A549 (cell line): Measurements from ENCODE around the gene TTC28. TPM values are rescaled to one million over a fixed set of nuclear protein-coding genes. Genes with fewer than 3 reads are reported as not detected.

Source experiments
- ATAC-seq, 2 experiments: fragments of 200-7000 bp in 1 of 2; fragments of >200 bp in 1 of 2; cut with Nextera tagmentation in 1 of 2; cut with Tn5 transposase in 1 of 2; 3 replicates each; pipeline versions ENCODE4 v1.8.0 to v1.9.1; 2018 to 2020; ENCODE audit warnings: mild to moderate bottlenecking in 1 of 2, moderate library complexity in 1 of 2
- CTCF ChIA-PET: fragments of 300-600 bp; sonication (Branson Sonifier 250); formaldehyde crosslinking; extraction: SDS; loops from one replicate; lab custom pipeline; 2021; ENCODE audit warnings: antibody characterized with exemption, inconsistent platforms; lab: Yijun Ruan, JAX
- POLR2A ChIA-PET: fragments of 350-600 bp; formaldehyde crosslinking; extraction: SDS; loops from one replicate; lab custom pipeline; 2021; ENCODE audit warnings: antibody characterized with exemption, inconsistent platforms; lab: Yijun Ruan, JAX
- DNase-seq, 2 experiments: peaks; one replicate each; pipeline versions ENCODE4 v3.0.0 to v3.0.0-alpha.2; 2011 to 2016; ENCODE audit warnings: low read depth in 1 of 2, low spot score in 1 of 2
- FAIRE-seq: peaks from 2 replicates; lab custom pipeline; 2011; peaks lifted over from hg19 to GRCh38; lab: Jason Lieb, UNC
- H3K27ac ChIP-seq, 2 experiments: fragments of >200 bp; sonication (Bioruptor Twin); formaldehyde crosslinking; 3 replicates each; pipeline ENCODE4 v1.5.1; 2016 to 2017
- H3K4me1 ChIP-seq: fragments of >200 bp; sonication (Bioruptor Twin); formaldehyde crosslinking; 3 replicates; pipeline ENCODE4 v1.6.1; 2016
- H3K4me2 ChIP-seq: fragments of >200 bp; sonication (Bioruptor Twin); formaldehyde crosslinking; 3 replicates; pipeline ENCODE4 v1.6.1; 2016
- H3K4me3 ChIP-seq: fragments of >200 bp; sonication (Bioruptor Twin); formaldehyde crosslinking; 3 replicates; pipeline ENCODE4 v1.5.1; 2016
- H3K9me3 ChIP-seq: fragments of >200 bp; sonication (Bioruptor Twin); formaldehyde crosslinking; 3 replicates; pipeline ENCODE4 v1.6.1; 2016
- BCL3 ChIP-seq: fragments of >200 bp; sonication (Bioruptor Twin); formaldehyde crosslinking; IDR thresholded peaks from 3 replicates; pipeline ENCODE4 v1.6.1; 2016
- BHLHE40 ChIP-seq: IDR thresholded peaks from 2 replicates; pipeline ENCODE4 v1.6.1; 2012; ENCODE audit warnings: low read depth, low read length, inconsistent platforms
- CHD2 ChIP-seq: fragments of 150-350 bp; IDR thresholded peaks from 2 replicates; pipeline ENCODE4 v1.6.1; 2014; ENCODE audit warnings: low read length; ENCODE audit not compliant: partially characterized antibody
- CHD4 ChIP-seq: fragments of 200-600 bp; sonication (generic); IDR thresholded peaks from 2 replicates; pipeline ENCODE4 v1.6.1; 2016; ENCODE audit warnings: antibody characterized with exemption, mild to moderate bottlenecking, borderline replicate concordance
- EHMT2 ChIP-seq: fragments of 200-600 bp; sonication (generic); IDR thresholded peaks from 2 replicates; pipeline ENCODE4 v1.6.1; 2016; ENCODE audit warnings: antibody characterized with exemption, low read depth, mild to moderate bottlenecking, moderate library complexity
- HDAC2 ChIP-seq: fragments of 200-600 bp; sonication (generic); IDR thresholded peaks from 2 replicates; pipeline ENCODE4 v1.6.1; 2016
- HOXB13 ChIP-seq: fragments of 250-450 bp; sonication (Bioruptor Pico); IDR thresholded peaks from 2 replicates; pipeline ENCODE4 v1.5.0; 2020; ENCODE audit warnings: low read depth, mild to moderate bottlenecking, moderate library complexity
- KDM1A ChIP-seq: fragments of 200-600 bp; sonication (generic); IDR thresholded peaks from 2 replicates; pipeline ENCODE4 v1.6.1; 2016; ENCODE audit warnings: low read depth, mild to moderate bottlenecking
- MAX ChIP-seq: IDR thresholded peaks from 2 replicates; pipeline ENCODE4 v1.6.1; 2012
- PBX3 ChIP-seq: IDR thresholded peaks from 2 replicates; pipeline ENCODE4 v1.6.1; 2012
- POLR2AphosphoS2 ChIP-seq: conservative IDR thresholded peaks from 2 replicates; pipeline ENCODE4 v1.6.1; 2012; ENCODE audit warnings: low read length, improper control_type of control experiment, inconsistent platforms
- RCOR1 ChIP-seq: fragments of 150-350 bp; IDR thresholded peaks from 2 replicates; pipeline ENCODE4 v1.6.1; 2014; ENCODE audit warnings: antibody characterized with exemption, low read length, low read depth
- REST ChIP-seq: fragments of 200-600 bp; sonication (generic); IDR thresholded peaks from 2 replicates; pipeline ENCODE4 v1.6.1; 2016; ENCODE audit warnings: antibody characterized with exemption, mild to moderate bottlenecking, moderate library complexity
- USF2 ChIP-seq: fragments of 450-650 bp; IDR thresholded peaks from 2 replicates; pipeline ENCODE4 v1.6.1; 2014; ENCODE audit warnings: antibody characterized with exemption
- ZFP36 ChIP-seq: fragments of 450-650 bp; IDR thresholded peaks from 2 replicates; pipeline ENCODE4 v1.6.1; 2014; ENCODE audit warnings: borderline replicate concordance; ENCODE audit not compliant: partially characterized antibody
- ZNF302 ChIP-seq: fragments of 250-450 bp; sonication (Bioruptor Pico); IDR thresholded peaks from 2 replicates; pipeline ENCODE4 v1.9.0; 2021; ENCODE audit warnings: inconsistent platforms, mild to moderate bottlenecking, moderate library complexity
- WGBS: methylation state at CpG from one replicate; pipeline ENCODE4 v1.1.6; 2017; ENCODE audit errors: missing lambda C conversion rate; 5-methylcytosine and 5-hydroxymethylcytosine counted together
- polyA plus RNA-seq, 4 experiments: library from polyadenylated mRNA; depleted of rRNA in 3 of 4; stranded (reverse); fragments of >200 nt; fragmentation: RNase III in 1 of 4; extraction: RNeasy Plus Mini Kit Qiagen cat#74134 plus additional on column Dnase treatment in 1 of 4; gene quantifications; 2 replicates in 3 of 4; 3 replicates in 1 of 4; pipeline ENCODE4 v1.2.3, GENCODE V29; 2011 to 2017

TTC28 gene
- polyA plus RNA-seq, 2 of the 4 experiments (the other 2 are of a cell fraction): 2.6 to 3.8 TPM

- DNase-seq (no peak), ATAC-seq (no peak), FAIRE-seq (no peak)
- ChIA-PET CTCF (no interaction called here), POLR2A (no interaction called here)
- Histone ChIP-seq H3K9me3 (no peaks in the 10 kb centered on the region), H3K4me3 (no peak overlapping the region), H3K27ac (no peak overlapping the region), H3K4me1 (peaks cover 24% of the 10 kb centered on the region), H3K4me2 (no peak overlapping the region)
- no peak for TF ChIP-seq HOXB13 (CRISPR knock-in tag)
- no peak for TF ChIP-seq BCL3
These were observed 303.7 kb downstream of the TTC28 start for GRCh38 chr22:28375761-28376534.

GRCh38 chr22:28373831-28374230 lies 305.8 kb downstream of the TTC28 start:
- no peak for FAIRE-seq
- Histone ChIP-seq H3K4me2 (no peak overlapping the region), H3K9me3 (0 out of 3 replicates have a peak, but pooled peaks cover 2% of the 10 kb centered on the region), H3K4me3 (no peak overlapping the region)
- 57% methylated on average over 2 of the region's 2 CpGs for WGBS
- TF ChIP-seq REST: no peak
- TF ChIP-seq BHLHE40: no peak
- no peak for TF ChIP-seq ZFP36
- no peak for TF ChIP-seq MAX
- TF ChIP-seq ZNF302 (CRISPR knock-in tag): no peak
- no peak for TF ChIP-seq HDAC2
- no peak for TF ChIP-seq KDM1A
- no peak for TF ChIP-seq CHD2
- TF ChIP-seq USF2: no peak
- no peak for TF ChIP-seq CHD4
- no peak for TF ChIP-seq PBX3
- TF ChIP-seq RCOR1: no peak
- TF ChIP-seq, all 56 proteins: peak for 0
- ChIA-PET CTCF (interaction anchor here (1.2 kb wide), 1 partner anchor 26 kb away, joined by 3 read pairs; no protein-coding TSS in a partner anchor), POLR2A (no interaction called here)
- Histone ChIP-seq H3K27ac (no peak overlapping the region), H3K4me1 (peaks cover 11% of the 10 kb centered on the region)
- ATAC-seq (no peak), DNase-seq (no peak)

- ATAC-seq (no peak), DNase-seq (no peak)
- H3K27ac ChIP-seq: no peak overlapping the region
- 81% methylated on average over 2 of the region's 2 CpGs for WGBS
- 0 out of 3 replicates have a peak, but pooled peaks cover 3% of the 10 kb centered on the region for H3K9me3 ChIP-seq
- ChIA-PET POLR2A (no interaction called here), CTCF (no interaction called here)
- no peak overlapping the region for H3K4me3 ChIP-seq
- H3K4me2 ChIP-seq: no peak overlapping the region
- H3K4me1 ChIP-seq: peaks cover 6% of the 10 kb centered on the region; the same call in 1 of the 3 replicates
- TF ChIP-seq EHMT2 (no peak), POLR2AphosphoS2 (no peak)
- TF ChIP-seq, all 56 proteins: peak for 0
- no peak for FAIRE-seq
These were observed 309.8 kb downstream of the TTC28 start for GRCh38 chr22:28369854-28370253.
